Measurements from ENCODE around the gene HERPUD1. TPM values are rescaled to one million over a fixed set of nuclear protein-coding genes. Genes with fewer than 3 reads are reported as not detected.
"Not testable (repeated sequence)": the region's sequence is repeated elsewhere in the genome, so short reads cannot be mapped to it uniquely, and the experiment has no call there.

Gene HERPUD1
- total RNA-seq, 3 donors from 2014 or later (not counting 1 experiment from before 2014, with no cell fraction given), result 181 to 266 (median 243) TPM

GRCh38 chr16:56985962-56986360 is 54.0 kb downstream of the HERPUD1 start:
- no peaks in the 10 kb centered on the region for H3K36me3 Mint-ChIP-seq
- Histone ChIP-seq H3K4me1 (ENCODE audit: control insufficient read depth, insufficient read depth, low read length) (peaks cover 48% of the 10 kb centered on the region), H3K27me3 (ENCODE audit: control insufficient read depth, insufficient read depth, low read length) (no peaks in the 10 kb centered on the region), H3K4me3 (ENCODE audit: low read length) (no peak overlapping the region), H3K9me3 (ENCODE audit: control insufficient read depth, insufficient read depth, low read length) (no peaks in the 10 kb centered on the region), H3K27ac (ENCODE audit: low read length) (no peak overlapping the region), H3K36me3 (ENCODE audit: control insufficient read depth, insufficient read depth, low read length) (no peaks in the 10 kb centered on the region)
- 100% methylated on average over 1 of the region's 2 CpGs for WGBS (ENCODE audit: insufficient coverage)
- no peaks in the 10 kb centered on the region for H3K27me3 Mint-ChIP-seq (ENCODE audit: low read depth in 2 of 2)
- H3K9me3 Mint-ChIP-seq, result no peaks in the 10 kb centered on the region
- DNase-seq, result no peak
- H3K27ac Mint-ChIP-seq, result peak overlapping the region in 1 of 2 donors; percentile 1
- no peak for TF ChIP-seq CTCF (IDR thresholded peaks at IDR 0.05)
- no peak overlapping the region for H3K4me3 Mint-ChIP-seq
- ATAC-seq, result no peak
- intact Hi-C loops (cut with micrococcal nuclease), result no loop called here
- H3K4me1 Mint-ChIP-seq, result peaks cover 45 to 49% of the 10 kb centered on the region in 2 donors

- H3K36me3 ChIP-seq (ENCODE audit: control insufficient read depth, insufficient read depth, low read length), result no peaks in the 10 kb centered on the region
- Mint-ChIP-seq H3K27me3 (ENCODE audit: low read depth in 2 of 2) (no peaks in the 10 kb centered on the region), H3K27ac (peak overlapping the region; percentile 77 to 99), H3K4me1 (peaks cover 44 to 47% of the 10 kb centered on the region in 2 donors), H3K4me3 (no peak overlapping the region), H3K9me3 (no peaks in the 10 kb centered on the region), H3K36me3 (no peaks in the 10 kb centered on the region)
- no peak for ATAC-seq
- H3K4me1 ChIP-seq (ENCODE audit: control insufficient read depth, insufficient read depth, low read length), result peaks cover 48% of the 10 kb centered on the region
- no peak overlapping the region for H3K4me3 ChIP-seq (ENCODE audit: low read length)
- no peak for DNase-seq
- no peaks in the 10 kb centered on the region for H3K27me3 ChIP-seq (ENCODE audit: control insufficient read depth, insufficient read depth, low read length)
- WGBS (ENCODE audit: insufficient coverage), result no CpG with 5 or more reads among the region's 1 CpG
- H3K9me3 ChIP-seq (ENCODE audit: control insufficient read depth, insufficient read depth, low read length), result no peaks in the 10 kb centered on the region
- no peak for TF ChIP-seq CTCF (IDR thresholded peaks at IDR 0.05)
- intact Hi-C loops (cut with micrococcal nuclease), result no loop called here
- H3K27ac ChIP-seq (ENCODE audit: low read length), result no peak overlapping the region
These were observed 54.4 kb downstream of the HERPUD1 start for GRCh38 chr16:56986361-56986760.

GRCh38 chr16:56986908-56987307 is 55.0 kb downstream of the HERPUD1 start:
- peaks cover 54% of the 10 kb centered on the region for H3K4me1 ChIP-seq (ENCODE audit: control insufficient read depth, insufficient read depth, low read length)
- intact Hi-C loops (cut with micrococcal nuclease); H3K36me3 Mint-ChIP-seq; H3K9me3 ChIP-seq (ENCODE audit: control insufficient read depth, insufficient read depth, low read length); H3K4me3 ChIP-seq (ENCODE audit: low read length); H3K27ac ChIP-seq (ENCODE audit: low read length); ATAC-seq; H3K36me3 ChIP-seq (ENCODE audit: control insufficient read depth, insufficient read depth, low read length); DNase-seq; H3K4me3 Mint-ChIP-seq; H3K27me3 Mint-ChIP-seq (ENCODE audit: low read depth in 2 of 2); H3K27me3 ChIP-seq (ENCODE audit: control insufficient read depth, insufficient read depth, low read length); H3K9me3 Mint-ChIP-seq: not testable (repeated sequence)
- WGBS (ENCODE audit: insufficient coverage), result 96% methylated on average over 4 of the region's 4 CpGs
- H3K27ac Mint-ChIP-seq, result peak overlapping the region; percentile 77 to 99
- peaks cover 47 to 52% of the 10 kb centered on the region in 2 donors for H3K4me1 Mint-ChIP-seq

GRCh38 chr16:56987692-56988091 is 55.8 kb downstream of the HERPUD1 start:
- TF ChIP-seq CTCF (IDR thresholded peaks at IDR 0.05), result no peak
- WGBS (ENCODE audit: insufficient coverage), result 97% methylated on average over 2 of the region's 2 CpGs
- intact Hi-C loops (cut with micrococcal nuclease), result no loop called here
- DNase-seq, result no peak
- Histone ChIP-seq H3K27ac (ENCODE audit: low read length) (no peak overlapping the region), H3K4me3 (ENCODE audit: low read length) (no peak overlapping the region), H3K9me3 (ENCODE audit: control insufficient read depth, insufficient read depth, low read length) (no peaks in the 10 kb centered on the region), H3K27me3 (ENCODE audit: control insufficient read depth, insufficient read depth, low read length) (no peaks in the 10 kb centered on the region), H3K36me3 (ENCODE audit: control insufficient read depth, insufficient read depth, low read length) (peaks cover 6% of the 10 kb centered on the region), H3K4me1 (ENCODE audit: control insufficient read depth, insufficient read depth, low read length) (peaks cover 61% of the 10 kb centered on the region)
- no peak for ATAC-seq
- H3K4me1 Mint-ChIP-seq, result peaks cover 50 to 54% of the 10 kb centered on the region in 2 donors
- no peaks in the 10 kb centered on the region for H3K9me3 Mint-ChIP-seq
- H3K4me3 Mint-ChIP-seq, result peak overlapping the region; percentile 72
- H3K27ac Mint-ChIP-seq, result peak overlapping the region; percentile 77 to 99
- no peaks in the 10 kb centered on the region for H3K36me3 Mint-ChIP-seq
- no peaks in the 10 kb centered on the region for H3K27me3 Mint-ChIP-seq (ENCODE audit: low read depth in 2 of 2)

Measured in natural killer cell (primary cell).